ENCODE results near the gene MAN1C1. TPM values are rescaled to one million over a fixed set of nuclear protein-coding genes. Genes with fewer than 3 reads are reported as not detected.

Gene MAN1C1
- total RNA-seq, 1 experiment from 2014 or later, result 0.11 TPM

GRCh38 chr1:25792115-25792514, 175.5 kb downstream of the MAN1C1 start:
- BruUV-seq (replicated peaks), result no TSS peak
- no peak overlapping the region for H3K27ac ChIP-seq (ENCODE audit: low read length)
- intact Hi-C loops (cut with micrococcal nuclease), result loop anchor here (10.0 kb wide), 1 partner anchor 97 kb away; no protein-coding TSS in a partner anchor
- CTCF ChIA-PET, result no interaction called here
- no peaks in the 10 kb centered on the region for H3F3A ChIP-seq (ENCODE audit: low read length, unreplicated experiment)
- no peaks in the 10 kb centered on the region for H3K9me3 ChIP-seq (ENCODE audit: low read length)
- no peaks in the 10 kb centered on the region for H3K9me2 ChIP-seq (replicated peaks; ENCODE audit: low read length)
- POLR2A ChIA-PET (ENCODE audit: unreplicated experiment), result interaction anchor here (0.6 kb wide), 1 partner anchor 263 kb away, joined by 4 read pairs; no protein-coding TSS in a partner anchor
- H4K20me1 ChIP-seq (ENCODE audit: low read length), result no peaks in the 10 kb centered on the region
- H3K79me2 ChIP-seq (ENCODE audit: low read length), result no peaks in the 10 kb centered on the region
- H3K27me3 ChIP-seq (ENCODE audit: low read length), result no peaks in the 10 kb centered on the region
- no peak overlapping the region for H3K9ac ChIP-seq (ENCODE audit: low read length)
- H3K4me3 ChIP-seq (ENCODE audit: low read length), result no peak overlapping the region
- TF ChIP-seq EZH2phosphoT487 (IDR thresholded peaks at IDR 0.05; ENCODE audit: borderline replicate concordance, low read length) (no peak), EZH2 (IDR thresholded peaks at IDR 0.05; ENCODE audit: low read length, unreplicated experiment) (no peak), CTCF (conservative IDR thresholded peaks at IDR 0.05; ENCODE audit: low read depth, low read length) (no peak)
- DNase-seq, result no peak
- no peak for ATAC-seq
- H3K4me2 ChIP-seq (ENCODE audit: low read length), result no peak overlapping the region
- H3K4me1 ChIP-seq (ENCODE audit: insufficient read depth, low read length), result peaks cover 15% of the 10 kb centered on the region; the same call in 1 of the 2 replicates
- no peaks in the 10 kb centered on the region for H3K36me3 ChIP-seq (ENCODE audit: low read depth, low read length)
- H2AFZ ChIP-seq (ENCODE audit: low read length), result no peak overlapping the region

- peaks cover 8% of the 10 kb centered on the region; the same call in 1 of the 2 replicates for H3K4me1 ChIP-seq (ENCODE audit: insufficient read depth, low read length)
- no peaks in the 10 kb centered on the region for H3K9me3 ChIP-seq (ENCODE audit: low read length)
- no peak overlapping the region for H3K4me3 ChIP-seq (ENCODE audit: low read length)
- no peak overlapping the region for H3K27ac ChIP-seq (ENCODE audit: low read length)
- CTCF ChIA-PET, result no interaction called here
- DNase-seq (no peak), ATAC-seq (no peak)
- H3K36me3 ChIP-seq (ENCODE audit: low read depth, low read length), result no peaks in the 10 kb centered on the region
- no peak overlapping the region for H2AFZ ChIP-seq (ENCODE audit: low read length)
- TF ChIP-seq CTCF (conservative IDR thresholded peaks at IDR 0.05; ENCODE audit: low read depth, low read length) (no peak), EZH2phosphoT487 (IDR thresholded peaks at IDR 0.05; ENCODE audit: borderline replicate concordance, low read length) (no peak), EZH2 (IDR thresholded peaks at IDR 0.05; ENCODE audit: low read length, unreplicated experiment) (no peak)
- POLR2A ChIA-PET (ENCODE audit: unreplicated experiment), result no interaction called here
- no peak overlapping the region for H3K4me2 ChIP-seq (ENCODE audit: low read length)
- no peaks in the 10 kb centered on the region for H3K9me2 ChIP-seq (replicated peaks; ENCODE audit: low read length)
- no peak overlapping the region for H3K9ac ChIP-seq (ENCODE audit: low read length)
- H3K79me2 ChIP-seq (ENCODE audit: low read length), result no peaks in the 10 kb centered on the region
- no peaks in the 10 kb centered on the region for H4K20me1 ChIP-seq (ENCODE audit: low read length)
- H3K27me3 ChIP-seq (ENCODE audit: low read length), result no peaks in the 10 kb centered on the region
- H3F3A ChIP-seq (ENCODE audit: low read length, unreplicated experiment), result no peaks in the 10 kb centered on the region
- BruUV-seq (replicated peaks), result no TSS peak
- intact Hi-C loops (cut with micrococcal nuclease), result loop anchor here (10.0 kb wide), 1 partner anchor 99 kb away; no protein-coding TSS in a partner anchor
Observed at GRCh38 chr1:25793585-25794170, 177.1 kb downstream of the MAN1C1 start.

- no peak overlapping the region for H3K27ac ChIP-seq (ENCODE audit: low read length)
- H2AFZ ChIP-seq (ENCODE audit: low read length), result no peak overlapping the region
- no peaks in the 10 kb centered on the region for H3F3A ChIP-seq (ENCODE audit: low read length, unreplicated experiment)
- peaks cover 8% of the 10 kb centered on the region; the same call in 1 of the 2 replicates for H3K4me1 ChIP-seq (ENCODE audit: insufficient read depth, low read length)
- no peaks in the 10 kb centered on the region for H3K36me3 ChIP-seq (ENCODE audit: low read depth, low read length)
- no peak overlapping the region for H3K4me2 ChIP-seq (ENCODE audit: low read length)
- no peak overlapping the region for H3K9ac ChIP-seq (ENCODE audit: low read length)
- CTCF ChIA-PET, result interaction anchor here (0.6 kb wide), 1 partner anchor 48 kb away, joined by 11 read pairs; no protein-coding TSS in a partner anchor
- H3K4me3 ChIP-seq (ENCODE audit: low read length), result no peak overlapping the region
- TF ChIP-seq CTCF (conservative IDR thresholded peaks at IDR 0.05; ENCODE audit: low read depth, low read length) (no peak), EZH2 (IDR thresholded peaks at IDR 0.05; ENCODE audit: low read length, unreplicated experiment) (no peak), EZH2phosphoT487 (IDR thresholded peaks at IDR 0.05; ENCODE audit: borderline replicate concordance, low read length) (no peak)
- no peak for ATAC-seq
- no peaks in the 10 kb centered on the region for H3K9me3 ChIP-seq (ENCODE audit: low read length)
- H4K20me1 ChIP-seq (ENCODE audit: low read length), result no peaks in the 10 kb centered on the region
- DNase-seq, result no peak
- BruUV-seq (replicated peaks), result no TSS peak
- H3K27me3 ChIP-seq (ENCODE audit: low read length), result no peaks in the 10 kb centered on the region
- intact Hi-C loops (cut with micrococcal nuclease), result loop anchor here (10.0 kb wide), 1 partner anchor 100 kb away; no protein-coding TSS in a partner anchor
- H3K9me2 ChIP-seq (replicated peaks; ENCODE audit: low read length), result no peaks in the 10 kb centered on the region
- POLR2A ChIA-PET (ENCODE audit: unreplicated experiment), result no interaction called here
- H3K79me2 ChIP-seq (ENCODE audit: low read length), result no peaks in the 10 kb centered on the region
Observed at GRCh38 chr1:25794325-25794724, 177.7 kb downstream of the MAN1C1 start.
